Activated CD4-positive, CD25-positive, alpha-beta regulatory T cell treated with anti-CD3 and anti-CD28 coated beads, Interleukin-2, amount 50 U/mL, for 16 hours (primary cell): ENCODE data around the gene CDK13.
"Not testable (repeated sequence)": the region's sequence is repeated elsewhere in the genome, so short reads cannot be mapped to it uniquely, and the experiment has no call there.

Experiments used
- DNase-seq: peaks from one replicate; pipeline ENCODE4 v3.0.0-alpha.2; 2020; ENCODE audit warnings: low read depth, low spot score

Gene CDK13

DNA sequence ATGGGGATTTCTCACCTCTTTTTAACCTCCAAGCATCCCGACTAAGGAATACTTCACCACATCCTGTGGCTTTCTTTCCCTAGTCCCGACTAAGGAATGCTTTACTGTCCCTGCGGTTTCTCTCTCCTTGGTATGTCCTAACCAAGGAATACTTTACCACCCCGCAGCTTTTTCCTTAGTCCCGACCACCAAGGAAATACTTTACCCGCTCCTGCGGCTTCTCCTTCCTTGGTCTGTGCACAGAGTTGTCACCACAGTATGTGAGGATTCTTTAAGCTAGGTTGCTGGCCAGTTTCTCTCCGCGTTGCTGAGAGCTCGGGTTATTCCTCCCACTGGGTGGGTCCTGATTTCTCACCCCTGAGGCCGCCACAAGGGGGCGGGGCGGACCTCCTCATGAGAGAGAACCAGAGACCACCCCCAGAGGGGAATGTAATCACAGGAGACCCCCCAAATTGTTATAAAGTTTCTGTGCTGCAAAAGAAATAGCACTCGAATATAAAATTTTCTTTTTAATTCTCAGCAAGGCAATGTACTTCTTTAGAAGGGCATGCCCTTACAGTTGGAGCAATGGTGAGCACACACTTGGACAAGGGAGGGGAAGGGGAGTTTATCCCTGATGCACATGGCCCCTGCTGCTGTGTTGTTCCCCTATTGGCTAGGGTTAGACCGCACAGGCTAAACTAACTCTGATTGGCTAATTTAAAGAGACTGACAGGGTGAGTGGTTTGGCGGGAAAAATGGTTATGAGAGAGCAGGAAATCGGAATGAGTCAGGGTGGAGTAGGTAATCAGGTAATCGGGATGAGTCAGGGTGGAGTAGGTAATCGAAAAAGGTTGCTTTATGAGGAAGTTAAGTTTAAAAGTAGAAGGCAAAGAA lies 197.6 kb downstream of the CDK13 start:
- DNase-seq: no peak

GRCh38 chr7:40148247-40148580 lies 198.2 kb downstream of the CDK13 start:
- not testable (repeated sequence) for DNase-seq

- no peak for DNase-seq
Observed at GRCh38 chr7:40148671-40149070, 198.6 kb downstream of the CDK13 start.
